Astrocyte of the cerebellum (primary cell): Measurements from ENCODE around the gene AGBL1.

Experiments
- DNase-seq: peaks from one replicate; pipeline ENCODE4 v3.0.0-alpha.2; 2011; ENCODE audit warnings: low read depth
- H3K4me3 ChIP-seq: 2 replicates; pipeline ENCODE4 v1.5.1; 2011; ENCODE audit warnings: mild to moderate bottlenecking, low read depth, low read length, moderate library complexity
- in situ Hi-C: cut with HindIII; loops from 2 replicates; pipeline ENCODE4 v1.10.0; 2017; ENCODE audit warnings: low sequenced_read_pairs
- TF ChIP-seq, protein P1 (sequence below): IDR thresholded peaks from 2 replicates; pipeline ENCODE4 v1.5.1; 2012; ENCODE audit warnings: low read length, low read depth, moderate library complexity, mild to moderate bottlenecking; ENCODE audit errors: missing control alignments

AGBL1 gene

DNA sequence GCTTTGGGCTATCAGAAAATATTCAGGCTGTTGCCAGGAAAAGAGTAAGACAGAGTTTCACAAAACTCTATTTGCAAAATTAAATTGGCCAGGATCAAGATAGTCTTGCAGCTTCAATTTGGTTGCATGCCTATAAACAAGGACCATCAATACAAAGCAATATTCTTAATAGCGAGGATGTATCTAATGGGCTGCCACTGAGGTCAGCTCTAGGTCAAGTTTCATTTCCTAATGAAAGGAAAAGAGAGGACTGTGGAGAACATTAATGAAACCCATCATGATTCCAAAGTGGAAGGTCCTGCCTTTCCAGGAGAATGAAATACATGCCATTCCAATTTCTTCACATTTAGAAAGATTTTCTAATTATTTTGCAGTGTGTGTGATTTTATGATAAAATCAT is 273.5 kb downstream of the AGBL1 start:
- H3K4me3 ChIP-seq: no peak overlapping the region
- TF ChIP-seq, protein P1, sequence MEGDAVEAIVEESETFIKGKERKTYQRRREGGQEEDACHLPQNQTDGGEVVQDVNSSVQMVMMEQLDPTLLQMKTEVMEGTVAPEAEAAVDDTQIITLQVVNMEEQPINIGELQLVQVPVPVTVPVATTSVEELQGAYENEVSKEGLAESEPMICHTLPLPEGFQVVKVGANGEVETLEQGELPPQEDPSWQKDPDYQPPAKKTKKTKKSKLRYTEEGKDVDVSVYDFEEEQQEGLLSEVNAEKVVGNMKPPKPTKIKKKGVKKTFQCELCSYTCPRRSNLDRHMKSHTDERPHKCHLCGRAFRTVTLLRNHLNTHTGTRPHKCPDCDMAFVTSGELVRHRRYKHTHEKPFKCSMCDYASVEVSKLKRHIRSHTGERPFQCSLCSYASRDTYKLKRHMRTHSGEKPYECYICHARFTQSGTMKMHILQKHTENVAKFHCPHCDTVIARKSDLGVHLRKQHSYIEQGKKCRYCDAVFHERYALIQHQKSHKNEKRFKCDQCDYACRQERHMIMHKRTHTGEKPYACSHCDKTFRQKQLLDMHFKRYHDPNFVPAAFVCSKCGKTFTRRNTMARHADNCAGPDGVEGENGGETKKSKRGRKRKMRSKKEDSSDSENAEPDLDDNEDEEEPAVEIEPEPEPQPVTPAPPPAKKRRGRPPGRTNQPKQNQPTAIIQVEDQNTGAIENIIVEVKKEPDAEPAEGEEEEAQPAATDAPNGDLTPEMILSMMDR: no peak
- DNase-seq: no peak
- in situ Hi-C loops: no loop called here

DNA sequence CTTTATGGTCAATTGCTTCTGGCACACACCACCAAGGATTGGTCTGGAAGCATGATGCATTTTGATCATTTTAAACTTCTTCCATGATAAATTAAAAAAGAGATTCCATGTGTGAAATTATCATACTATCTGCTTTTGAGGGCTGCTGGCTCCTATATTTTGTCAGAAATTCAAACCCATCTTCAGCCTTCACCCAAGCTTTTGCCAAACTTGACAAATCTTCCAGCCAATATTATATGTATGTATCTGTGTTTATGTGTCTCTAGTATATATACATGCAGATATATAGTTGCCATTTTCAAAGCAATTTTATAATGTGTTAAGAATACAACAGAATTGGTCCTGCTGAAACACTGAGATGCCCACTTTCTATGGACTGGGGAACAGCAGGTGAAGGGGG is 275.7 kb downstream of the AGBL1 start:
- no peak overlapping the region for H3K4me3 ChIP-seq
- in situ Hi-C loops: no loop called here
- TF ChIP-seq, protein P1: no peak
- no peak for DNase-seq

DNA sequence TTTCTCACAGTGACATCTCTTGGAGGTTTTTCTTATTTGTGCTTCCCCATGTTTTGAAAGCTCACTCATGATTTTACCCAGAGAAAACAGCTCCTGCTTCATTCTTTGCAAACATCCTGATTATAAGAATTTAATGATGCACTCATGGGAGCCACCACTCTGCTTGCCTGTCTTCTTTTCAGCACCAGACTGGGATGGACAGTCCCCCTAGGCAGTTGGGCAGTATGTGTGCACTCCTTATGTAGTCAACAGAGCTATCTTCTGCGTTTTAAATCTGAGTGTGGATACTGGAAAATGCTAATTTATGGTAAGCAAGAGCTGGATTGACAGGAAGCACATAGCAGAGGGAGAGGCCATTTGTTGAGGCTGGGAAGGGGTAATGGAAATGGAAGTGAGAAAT is 276.1 kb downstream of the AGBL1 start:
- H3K4me3 ChIP-seq: no peak overlapping the region
- TF ChIP-seq, protein P1: no peak
- in situ Hi-C loops: no loop called here
- no peak for DNase-seq

DNA sequence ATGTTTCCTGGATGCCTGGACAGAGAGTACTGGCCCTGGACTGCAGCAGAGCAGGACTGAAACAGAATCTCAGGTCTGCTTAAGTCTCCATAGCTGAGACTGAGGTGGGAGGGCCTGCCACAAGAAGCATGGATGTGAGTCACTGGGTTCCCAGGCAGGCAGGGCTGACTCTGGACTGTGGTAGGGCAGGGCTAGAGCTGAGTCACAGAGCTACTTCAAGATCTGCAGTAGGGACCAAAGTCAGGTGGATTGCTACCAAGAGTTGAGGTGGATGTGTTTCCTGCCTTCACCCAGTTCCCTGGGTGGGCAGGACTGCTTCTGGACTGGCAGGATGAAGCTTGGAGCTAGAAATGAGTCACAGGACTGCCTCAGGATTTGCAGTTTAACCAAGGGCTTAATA is 282.9 kb downstream of the AGBL1 start:
- H3K4me3 ChIP-seq: no peak overlapping the region
- no peak for DNase-seq
- in situ Hi-C loops: no loop called here
- TF ChIP-seq, protein P1: no peak

DNA sequence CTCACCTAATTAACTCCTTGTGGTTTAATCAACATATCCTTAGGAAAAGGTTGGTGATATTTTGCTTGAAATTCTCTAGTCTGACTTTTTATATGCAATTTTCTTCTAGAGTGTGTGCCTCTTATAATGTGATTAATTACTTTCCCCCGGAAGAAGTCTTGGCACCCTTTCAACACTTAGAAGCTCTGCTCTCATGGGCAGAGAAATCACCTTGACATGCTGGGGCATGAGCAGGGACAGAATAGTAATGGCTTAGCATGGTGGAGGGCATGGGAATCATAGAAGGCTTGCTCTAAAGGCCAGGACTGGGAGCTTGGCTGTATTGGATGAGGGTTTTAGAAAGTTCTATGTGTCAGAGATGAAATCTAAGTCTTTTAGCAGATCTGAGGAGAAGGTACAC is 293.5 kb downstream of the AGBL1 start:
- no peak for DNase-seq
- in situ Hi-C loops: no loop called here
- H3K4me3 ChIP-seq: no peak overlapping the region
- TF ChIP-seq, protein P1: no peak

DNA sequence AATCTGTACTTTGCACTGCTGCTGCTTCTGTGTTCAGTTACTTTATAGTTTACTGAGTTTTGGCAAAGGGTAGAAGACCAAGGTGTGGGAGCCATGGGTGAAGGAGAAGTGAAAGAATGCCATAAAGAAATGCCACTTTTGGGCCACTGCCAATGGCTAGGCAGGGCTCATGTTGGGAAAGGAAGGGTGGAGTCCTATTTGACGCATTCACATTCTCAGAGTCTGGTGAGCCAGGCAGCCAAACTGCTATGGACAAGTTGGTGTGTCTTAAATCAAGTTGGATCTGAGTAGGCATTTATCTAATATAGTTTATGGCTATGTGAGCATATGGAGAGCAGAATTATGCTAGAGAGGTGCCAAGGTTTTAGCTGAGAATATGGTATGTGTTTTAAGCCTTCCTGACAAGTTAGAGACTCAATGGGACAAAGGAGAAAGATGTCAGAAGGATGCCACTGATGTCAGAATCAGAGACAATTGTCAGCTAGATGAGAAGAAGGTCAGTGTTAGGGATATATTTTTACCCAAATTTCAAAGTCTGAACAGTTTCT is 296.1 kb downstream of the AGBL1 start:
- TF ChIP-seq, protein P1: no peak
- H3K4me3 ChIP-seq: no peak overlapping the region
- no peak for DNase-seq
- in situ Hi-C loops: no loop called here

DNA sequence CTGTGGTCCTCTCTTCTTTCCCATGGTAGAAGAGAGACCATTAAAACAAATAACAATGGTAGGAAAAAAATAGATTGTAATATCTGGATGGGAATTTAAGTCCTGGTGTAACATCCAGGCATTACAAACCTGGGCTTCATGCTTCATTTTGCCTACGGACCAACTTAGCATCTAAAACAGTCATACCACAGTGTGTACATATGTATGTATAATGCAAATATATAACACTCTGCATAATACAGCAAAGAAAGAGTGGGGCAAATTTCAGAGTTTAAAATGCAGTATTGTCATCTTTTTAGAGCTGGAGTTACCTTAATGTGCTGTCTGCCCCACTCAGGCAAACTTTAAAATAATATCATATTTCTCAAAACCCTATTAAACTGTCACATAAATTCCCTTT is 298.2 kb downstream of the AGBL1 start:
- TF ChIP-seq, protein P1: no peak
- no peak for DNase-seq
- no peak overlapping the region for H3K4me3 ChIP-seq
- in situ Hi-C loops: no loop called here
